Neural cell (in vitro differentiated cells): ENCODE data around the gene DENND1A. TPM values are rescaled to one million over a fixed set of nuclear protein-coding genes. Genes with fewer than 3 reads are reported as not detected.

Source experiments
- H2AFZ ChIP-seq: fragments of 200-600, 300-800 bp; sonication (generic), shearing (Covaris generic); 2 replicates; pipeline ENCODE4 v1.6.0; 2014; ENCODE audit warnings: low read depth, mild to moderate bottlenecking, antibody characterized with exemption, low read length, moderate library complexity
- H3F3A ChIP-seq: fragments of 200-600 bp; shearing (Covaris generic); 2 replicates; pipeline ENCODE4 v1.6.1; 2016; ENCODE audit warnings: mild to moderate bottlenecking, moderate library complexity, mixed read lengths, antibody characterized with exemption, low read length; ENCODE audit not compliant: insufficient read depth, poor library complexity, severe bottlenecking
- H3K27ac ChIP-seq: fragments of 200-600, 300-800 bp; sonication (generic), shearing (Covaris generic); 2 replicates; pipeline ENCODE4 v1.5.1; 2014; ENCODE audit warnings: mild to moderate bottlenecking, low read length, moderate library complexity
- H3K27me3 ChIP-seq: fragments of 300-800, 200-600 bp; sonication (generic), shearing (Covaris generic); 2 replicates; pipeline ENCODE4 v1.6.0; 2014; ENCODE audit warnings: mild to moderate bottlenecking, low read depth, low read length, moderate library complexity; ENCODE audit not compliant: insufficient read depth
- H3K36me3 ChIP-seq: fragments of 300-800, 200-600 bp; sonication (generic), shearing (Covaris generic); 2 replicates; pipeline ENCODE4 v1.5.1; 2014; ENCODE audit warnings: mild to moderate bottlenecking, antibody characterized with exemption, low read length, moderate library complexity; ENCODE audit not compliant: insufficient read depth
- H3K4me2 ChIP-seq: fragments of 300-800, 200-600 bp; sonication (generic), shearing (Covaris generic); 2 replicates; pipeline ENCODE4 v1.6.0; 2014; ENCODE audit warnings: mild to moderate bottlenecking, low read length
- H3K4me3 ChIP-seq: fragments of 300-800, 200-600 bp; sonication (generic), shearing (Covaris generic); 2 replicates; pipeline ENCODE4 v1.5.1; 2014; ENCODE audit warnings: mild to moderate bottlenecking, low read length, moderate library complexity
- H3K79me2 ChIP-seq: fragments of 200-600 bp; shearing (Covaris generic); replicated peaks from 2 replicates; pipeline ENCODE4 v1.6.0; 2014; ENCODE audit warnings: mild to moderate bottlenecking, low read length, moderate library complexity; ENCODE audit not compliant: insufficient read depth
- H3K9ac ChIP-seq: fragments of 300-800, 200-600 bp; sonication (generic), shearing (Covaris generic); 2 replicates; pipeline ENCODE4 v1.6.1; 2016; ENCODE audit warnings: mild to moderate bottlenecking, low read length, mixed read lengths
- H3K9me2 ChIP-seq: fragments of 200-600 bp; shearing (Covaris generic); 2 replicates; pipeline ENCODE4 v1.6.1; 2016; ENCODE audit warnings: mild to moderate bottlenecking, low read length, mixed read lengths; ENCODE audit not compliant: insufficient read depth
- H3K9me3 ChIP-seq: fragments of 200-600, 300-800 bp; sonication (generic), shearing (Covaris generic); 2 replicates; pipeline ENCODE4 v1.6.1; 2016; ENCODE audit warnings: mild to moderate bottlenecking, mixed run types, low read length, moderate library complexity, mixed read lengths
- H4K20me1 ChIP-seq: fragments of 200-600 bp; shearing (Covaris generic); 2 replicates; pipeline ENCODE4 v1.6.1; 2016; ENCODE audit warnings: mild to moderate bottlenecking, mixed run types; ENCODE audit not compliant: insufficient read depth
- CTCF ChIP-seq: fragments of 450-650 bp; IDR thresholded peaks from 2 replicates; pipeline ENCODE4 v1.5.1; 2014; ENCODE audit warnings: antibody characterized with exemption, mild to moderate bottlenecking, moderate library complexity; ENCODE audit not compliant: poor library complexity, severe bottlenecking
- EP300 ChIP-seq: fragments of 450-650 bp; conservative IDR thresholded peaks from 2 replicates; pipeline ENCODE4 v1.6.1; 2014; ENCODE audit warnings: antibody characterized with exemption, mild to moderate bottlenecking, moderate library complexity; ENCODE audit not compliant: poor library complexity, severe bottlenecking
- EZH2 ChIP-seq: fragments of 200-600, 300-800 bp; shearing (Covaris generic), sonication (generic); IDR thresholded peaks from 2 replicates; pipeline ENCODE4 v1.6.1; 2014; ENCODE audit warnings: antibody characterized with exemption, low read length, borderline replicate concordance, mild to moderate bottlenecking; ENCODE audit not compliant: insufficient read depth, poor library complexity, severe bottlenecking
- MXI1 ChIP-seq: fragments of 450-650 bp; conservative IDR thresholded peaks from 2 replicates; pipeline ENCODE4 v1.6.1; 2014; ENCODE audit warnings: antibody characterized with exemption, mild to moderate bottlenecking; ENCODE audit not compliant: poor library complexity, severe bottlenecking
- POLR2AphosphoS5 ChIP-seq: IDR thresholded peaks from 2 replicates; pipeline ENCODE4 v1.6.1; 2012
- RAD21 ChIP-seq: fragments of 450-650 bp; conservative IDR thresholded peaks from 2 replicates; pipeline ENCODE4 v1.6.1; 2014; ENCODE audit warnings: antibody characterized with exemption, mild to moderate bottlenecking, moderate library complexity
- SMC3 ChIP-seq: fragments of 450-650 bp; conservative IDR thresholded peaks from 2 replicates; pipeline ENCODE4 v1.6.1; 2014; ENCODE audit warnings: antibody characterized with exemption, mild to moderate bottlenecking, moderate library complexity; ENCODE audit not compliant: poor library complexity
- TAF1 ChIP-seq: IDR thresholded peaks from 2 replicates; pipeline ENCODE4 v1.6.1; 2012; ENCODE audit warnings: low read depth
- polyA plus RNA-seq: library from polyadenylated mRNA; depleted of rRNA; stranded (reverse); fragments of >200 nt; gene quantifications from 2 replicates; pipeline ENCODE4 v1.2.3, GENCODE V29; 2014
- TF ChIP-seq, protein P1 (sequence below): IDR thresholded peaks from 2 replicates; pipeline ENCODE4 v1.6.1; 2012; ENCODE audit warnings: borderline replicate concordance

DENND1A gene
- polyA plus RNA-seq, 1 donor from 2014 or later = 2.3 TPM

DNA sequence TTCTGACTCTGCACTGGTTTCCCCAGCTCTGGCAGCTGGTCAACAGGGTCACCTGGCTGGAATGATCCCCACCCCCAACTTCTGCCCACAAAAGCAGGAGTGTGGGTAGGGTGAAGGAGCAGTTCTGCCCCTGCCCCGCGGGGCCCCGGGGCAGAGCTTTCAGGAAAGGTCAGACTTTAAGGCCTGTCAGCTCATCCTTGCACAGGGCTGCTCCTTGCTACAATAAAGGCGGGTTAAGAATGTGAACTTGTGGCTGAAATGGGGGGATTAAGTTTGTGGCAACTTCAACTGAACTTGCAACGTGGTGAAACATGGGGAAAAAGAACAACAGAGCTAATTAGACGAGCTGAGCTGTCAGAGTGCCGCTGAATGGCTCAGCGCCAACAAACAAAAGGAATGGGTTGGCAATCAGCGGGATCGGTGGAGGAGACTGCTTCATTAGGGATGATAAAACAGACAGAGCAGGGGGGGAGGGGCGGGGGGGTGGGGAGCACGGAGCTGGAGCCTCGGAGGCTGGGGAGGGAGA is 523.2 kb downstream of the DENND1A start:
- no peaks in the 10 kb centered on the region for H3F3A ChIP-seq
- no peak overlapping the region for H3K9ac ChIP-seq
- H3K4me3 ChIP-seq = no peak overlapping the region
- H3K27me3 ChIP-seq = no peaks in the 10 kb centered on the region
- H3K9me3 ChIP-seq = no peaks in the 10 kb centered on the region
- no peaks in the 10 kb centered on the region for H3K79me2 ChIP-seq
- H3K36me3 ChIP-seq = no peaks in the 10 kb centered on the region
- H4K20me1 ChIP-seq = no peaks in the 10 kb centered on the region
- no peaks in the 10 kb centered on the region for H3K9me2 ChIP-seq
- TF ChIP-seq POLR2AphosphoS5 (no peak), EZH2 (no peak), TAF1 (no peak), EP300 (no peak), CTCF (no peak), SMC3 (no peak), RAD21 (no peak), MXI1 (no peak)
- TF ChIP-seq, protein P1, sequence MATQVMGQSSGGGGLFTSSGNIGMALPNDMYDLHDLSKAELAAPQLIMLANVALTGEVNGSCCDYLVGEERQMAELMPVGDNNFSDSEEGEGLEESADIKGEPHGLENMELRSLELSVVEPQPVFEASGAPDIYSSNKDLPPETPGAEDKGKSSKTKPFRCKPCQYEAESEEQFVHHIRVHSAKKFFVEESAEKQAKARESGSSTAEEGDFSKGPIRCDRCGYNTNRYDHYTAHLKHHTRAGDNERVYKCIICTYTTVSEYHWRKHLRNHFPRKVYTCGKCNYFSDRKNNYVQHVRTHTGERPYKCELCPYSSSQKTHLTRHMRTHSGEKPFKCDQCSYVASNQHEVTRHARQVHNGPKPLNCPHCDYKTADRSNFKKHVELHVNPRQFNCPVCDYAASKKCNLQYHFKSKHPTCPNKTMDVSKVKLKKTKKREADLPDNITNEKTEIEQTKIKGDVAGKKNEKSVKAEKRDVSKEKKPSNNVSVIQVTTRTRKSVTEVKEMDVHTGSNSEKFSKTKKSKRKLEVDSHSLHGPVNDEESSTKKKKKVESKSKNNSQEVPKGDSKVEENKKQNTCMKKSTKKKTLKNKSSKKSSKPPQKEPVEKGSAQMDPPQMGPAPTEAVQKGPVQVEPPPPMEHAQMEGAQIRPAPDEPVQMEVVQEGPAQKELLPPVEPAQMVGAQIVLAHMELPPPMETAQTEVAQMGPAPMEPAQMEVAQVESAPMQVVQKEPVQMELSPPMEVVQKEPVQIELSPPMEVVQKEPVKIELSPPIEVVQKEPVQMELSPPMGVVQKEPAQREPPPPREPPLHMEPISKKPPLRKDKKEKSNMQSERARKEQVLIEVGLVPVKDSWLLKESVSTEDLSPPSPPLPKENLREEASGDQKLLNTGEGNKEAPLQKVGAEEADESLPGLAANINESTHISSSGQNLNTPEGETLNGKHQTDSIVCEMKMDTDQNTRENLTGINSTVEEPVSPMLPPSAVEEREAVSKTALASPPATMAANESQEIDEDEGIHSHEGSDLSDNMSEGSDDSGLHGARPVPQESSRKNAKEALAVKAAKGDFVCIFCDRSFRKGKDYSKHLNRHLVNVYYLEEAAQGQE = no peak
- no peak overlapping the region for H2AFZ ChIP-seq
- no peak overlapping the region for H3K27ac ChIP-seq
- no peak overlapping the region for H3K4me2 ChIP-seq

- H4K20me1 ChIP-seq = no peaks in the 10 kb centered on the region
- H2AFZ ChIP-seq = no peak overlapping the region
- H3K79me2 ChIP-seq = no peaks in the 10 kb centered on the region
- no peak overlapping the region for H3K4me3 ChIP-seq
- no peaks in the 10 kb centered on the region for H3K9me2 ChIP-seq
- no peaks in the 10 kb centered on the region for H3F3A ChIP-seq
- H3K36me3 ChIP-seq = no peaks in the 10 kb centered on the region
- no peaks in the 10 kb centered on the region for H3K27me3 ChIP-seq
- H3K9ac ChIP-seq = no peak overlapping the region
- no peak overlapping the region for H3K4me2 ChIP-seq
- no peak overlapping the region for H3K27ac ChIP-seq
- no peak for TF ChIP-seq EZH2
- no peak for TF ChIP-seq SMC3
- no peak for TF ChIP-seq MXI1
- TF ChIP-seq RAD21 = no peak
- TF ChIP-seq TAF1 = no peak
- TF ChIP-seq CTCF = no peak
- TF ChIP-seq, protein P1 = no peak
- TF ChIP-seq POLR2AphosphoS5 = no peak
- no peak for TF ChIP-seq EP300
- H3K9me3 ChIP-seq = no peaks in the 10 kb centered on the region
Observed at GRCh38 chr9:123406016-123406415, 523.9 kb downstream of the DENND1A start.
